ENCODE results near the gene IGSF9B. TPM values are rescaled to one million over a fixed set of nuclear protein-coding genes. Genes with fewer than 3 reads are reported as not detected.

Gene IGSF9B
- total RNA-seq, 1 donor from 2014 or later = 5.5 TPM

GRCh38 chr11:133919330-133920108, 37.2 kb downstream of the IGSF9B start:
- no peaks in the 10 kb centered on the region for H3K4me1 ChIP-seq
- H3K27ac ChIP-seq = no peak overlapping the region
- H3K4me3 ChIP-seq = peak overlapping the region; percentile 6
- H3K9me3 ChIP-seq = no peaks in the 10 kb centered on the region
- intact Hi-C loops (cut with DNase I) = no loop called here
- ATAC-seq = no peak
- no peaks in the 10 kb centered on the region for H3K36me3 ChIP-seq
- DNase-seq = no peak
- TF ChIP-seq CTCF (IDR thresholded peaks at IDR 0.05) = no peak
- H3K27me3 ChIP-seq (ENCODE audit: low read depth) = peaks cover 26% of the 10 kb centered on the region

GRCh38 chr11:133918608-133919260, 38.0 kb downstream of the IGSF9B start:
- no peak for ATAC-seq
- Histone ChIP-seq H3K4me1 (no peaks in the 10 kb centered on the region), H3K4me3 (no peak overlapping the region), H3K27me3 (ENCODE audit: low read depth) (peaks cover 26% of the 10 kb centered on the region), H3K9me3 (no peaks in the 10 kb centered on the region), H3K36me3 (no peaks in the 10 kb centered on the region), H3K27ac (no peak overlapping the region)
- TF ChIP-seq CTCF (IDR thresholded peaks at IDR 0.05) = no peak
- DNase-seq = no peak
- intact Hi-C loops (cut with DNase I) = no loop called here

GRCh38 chr11:133917921-133918607, 38.7 kb downstream of the IGSF9B start:
- intact Hi-C loops (cut with DNase I) = no loop called here
- ATAC-seq (no peak), DNase-seq (no peak)
- H3K36me3 ChIP-seq = no peaks in the 10 kb centered on the region
- no peak for TF ChIP-seq CTCF (IDR thresholded peaks at IDR 0.05)
- no peak overlapping the region for H3K27ac ChIP-seq
- no peaks in the 10 kb centered on the region for H3K4me1 ChIP-seq
- no peak overlapping the region for H3K4me3 ChIP-seq
- H3K9me3 ChIP-seq = no peaks in the 10 kb centered on the region
- peaks cover 26% of the 10 kb centered on the region for H3K27me3 ChIP-seq (ENCODE audit: low read depth)

GRCh38 chr11:133916784-133917440, 39.9 kb downstream of the IGSF9B start:
- no peak overlapping the region for H3K4me3 ChIP-seq
- H3K9me3 ChIP-seq = no peaks in the 10 kb centered on the region
- no peak for TF ChIP-seq CTCF (IDR thresholded peaks at IDR 0.05)
- no peak overlapping the region for H3K27ac ChIP-seq
- no peak for ATAC-seq
- H3K4me1 ChIP-seq = no peaks in the 10 kb centered on the region
- intact Hi-C loops (cut with DNase I) = no loop called here
- H3K27me3 ChIP-seq (ENCODE audit: low read depth) = peaks cover 26% of the 10 kb centered on the region
- H3K36me3 ChIP-seq = no peaks in the 10 kb centered on the region
- no peak for DNase-seq

GRCh38 chr11:133913761-133914160, 43.0 kb downstream of the IGSF9B start:
- intact Hi-C loops (cut with DNase I) = no loop called here
- no peak for TF ChIP-seq CTCF (IDR thresholded peaks at IDR 0.05)
- Histone ChIP-seq H3K4me3 (no peak overlapping the region), H3K9me3 (no peaks in the 10 kb centered on the region), H3K27me3 (ENCODE audit: low read depth) (peaks cover 12% of the 10 kb centered on the region), H3K4me1 (no peaks in the 10 kb centered on the region), H3K36me3 (no peaks in the 10 kb centered on the region), H3K27ac (no peak overlapping the region)
- DNase-seq = no peak
- ATAC-seq = no peak

Data from lower lobe of right lung (tissue), 2 donors.